ENCODE results near the gene SUPT3H. TPM values are rescaled to one million over a fixed set of nuclear protein-coding genes. Genes with fewer than 3 reads are reported as not detected.

SUPT3H gene
- total and polyA plus RNA-seq, 2 of the 8 experiments (the other 6 are each of a cell fraction or from before 2014, with no cell fraction given), result 18.8 to 23.0 TPM

DNA sequence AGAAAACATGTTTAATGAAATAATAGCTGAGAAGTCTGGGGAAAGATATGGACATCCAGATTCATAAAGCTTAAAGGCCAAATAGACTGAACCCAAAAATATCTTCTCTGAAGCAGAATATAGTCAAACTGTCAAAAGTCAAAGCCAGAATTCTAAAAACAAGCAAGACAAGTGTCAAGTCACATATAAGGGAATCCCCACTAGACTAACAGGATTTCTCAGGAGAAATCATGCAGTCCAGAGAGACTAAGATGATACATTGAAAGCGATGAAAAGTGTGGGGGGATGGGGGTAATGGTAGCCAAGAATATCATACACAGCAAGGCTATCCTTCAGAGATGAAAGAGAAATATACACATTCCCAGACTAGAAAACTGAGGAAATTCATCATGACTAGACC, 162.0 kb downstream of the SUPT3H start (continued):
- no peak for TF ChIP-seq RAD21 (IDR thresholded peaks at IDR 0.05 in 1 of 2, conservative IDR thresholded peaks at IDR 0.05 in 1 of 2; ENCODE audit: low read depth in 2 of 2, low read length in 2 of 2)
- no peak for TF ChIP-seq FOSL1 (IDR thresholded peaks at IDR 0.05; ENCODE audit: insufficient read depth, low read depth, low read length)
- no peak for TF ChIP-seq SIX5 (IDR thresholded peaks at IDR 0.05; ENCODE audit: low read depth, low read length)
- no peak for TF ChIP-seq GTF2F1 (IDR thresholded peaks at IDR 0.05; ENCODE audit: borderline replicate concordance, low read depth, low read length)
- TF ChIP-seq, protein P1, sequence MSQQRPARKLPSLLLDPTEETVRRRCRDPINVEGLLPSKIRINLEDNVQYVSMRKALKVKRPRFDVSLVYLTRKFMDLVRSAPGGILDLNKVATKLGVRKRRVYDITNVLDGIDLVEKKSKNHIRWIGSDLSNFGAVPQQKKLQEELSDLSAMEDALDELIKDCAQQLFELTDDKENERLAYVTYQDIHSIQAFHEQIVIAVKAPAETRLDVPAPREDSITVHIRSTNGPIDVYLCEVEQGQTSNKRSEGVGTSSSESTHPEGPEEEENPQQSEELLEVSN (IDR thresholded peaks at IDR 0.05), result no peak
- no peak for TF ChIP-seq POLR2AphosphoS5 (IDR thresholded peaks at IDR 0.05; ENCODE audit: low read depth, low read length)
